ENCODE results near the gene CGB5.
"Not testable (repeated sequence)": the region's sequence is repeated elsewhere in the genome, so short reads cannot be mapped to it uniquely, and the experiment has no call there.

GRCh38 chr19:49031642-49032301, 11.9 kb upstream of the CGB5 start, which contains the start of gene CGB2:
- TF ChIP-seq REST (IDR thresholded peaks at IDR 0.05; ENCODE audit: low read depth); EGR1 (IDR thresholded peaks at IDR 0.05); EP300 (IDR thresholded peaks at IDR 0.05; ENCODE audit: borderline replicate concordance): not testable (repeated sequence)
- TF ChIP-seq, protein P1, sequence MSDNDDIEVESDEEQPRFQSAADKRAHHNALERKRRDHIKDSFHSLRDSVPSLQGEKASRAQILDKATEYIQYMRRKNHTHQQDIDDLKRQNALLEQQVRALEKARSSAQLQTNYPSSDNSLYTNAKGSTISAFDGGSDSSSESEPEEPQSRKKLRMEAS (IDR thresholded peaks at IDR 0.05) = peak; percentile 65
- TF ChIP-seq TEAD4 (IDR thresholded peaks at IDR 0.05) (peak; percentile 65), CREB1 (IDR thresholded peaks at IDR 0.05; ENCODE audit: low read depth) (peak; percentile 44; the same call in 1 of the 2 replicates), RAD21 (IDR thresholded peaks at IDR 0.05; ENCODE audit: low read depth) (peak; percentile 33)
